AG10803 (cell line): ENCODE results near the gene NEU2.

Source experiments
- DNase-seq: peaks from one replicate; pipeline ENCODE4 v3.0.0; 2010; ENCODE audit warnings: low read depth
- H3K4me3 ChIP-seq: 2 replicates; pipeline ENCODE4 v1.5.1; 2011; ENCODE audit warnings: mild to moderate bottlenecking, low read length, control low read depth
- CTCF ChIP-seq: conservative IDR thresholded peaks from 2 replicates; pipeline ENCODE4 v1.5.1; 2011; ENCODE audit warnings: mild to moderate bottlenecking, low read length, control low read depth, inconsistent platforms

NEU2 gene

GRCh38 chr2:233058717-233059546, 26.5 kb downstream of the NEU2 start:
- H3K4me3 ChIP-seq: no peak overlapping the region
- no peak for TF ChIP-seq CTCF
- no peak for DNase-seq

GRCh38 chr2:233059547-233059796, 27.0 kb downstream of the NEU2 start:
- no peak for TF ChIP-seq CTCF
- no peak for DNase-seq
- H3K4me3 ChIP-seq: no peak overlapping the region

- no peak for DNase-seq
- no peak for TF ChIP-seq CTCF
- H3K4me3 ChIP-seq: no peak within 1 kb of the TSS
These were observed 27.5 kb downstream of the NEU2 start, which contains the start of gene INPP5D for GRCh38 chr2:233059797-233060500. Gene INPP5D, plus strand, starts transcription at chr2:233060342. Its CDS starts 137 bp downstream, at chr2:233060479.

GRCh38 chr2:233060501-233060979, 28.1 kb downstream of the NEU2 start:
- no peak for DNase-seq
- TF ChIP-seq CTCF: no peak
- H3K4me3 ChIP-seq: no peak overlapping the region

- no peak for DNase-seq
- TF ChIP-seq CTCF: no peak
- no peak overlapping the region for H3K4me3 ChIP-seq
These were observed 28.6 kb downstream of the NEU2 start for GRCh38 chr2:233060980-233061590.

GRCh38 chr2:233061591-233062450, 29.3 kb downstream of the NEU2 start:
- DNase-seq: no peak
- H3K4me3 ChIP-seq: no peak overlapping the region

More at GRCh38 chr2:233061591-233062450, 29.3 kb downstream of the NEU2 start:
- no peak for TF ChIP-seq CTCF
